Stimulated activated CD4-positive, alpha-beta T cell treated with anti-CD3 and anti-CD28 coated beads, TNF-alpha, amount 100 ng/mL, for 4 hours (primary cell): ENCODE measurements around the gene ARHGEF40.

Source experiments
- DNase-seq, 3 experiments: peaks; one replicate each; pipeline ENCODE4 v3.0.0-alpha.2; 2020; ENCODE audit warnings: low read depth in 3 of 3

ARHGEF40 gene

GRCh38 chr14:21081521-21082142, 11.5 kb downstream of the ARHGEF40 start:
- no peak for DNase-seq

- DNase-seq, result no peak
These were observed 13.6 kb downstream of the ARHGEF40 start for GRCh38 chr14:21083565-21084325.

- no peak for DNase-seq
These were observed 14.3 kb downstream of the ARHGEF40 start for GRCh38 chr14:21084396-21084795.

- no peak for DNase-seq
These were observed 15.1 kb downstream of the ARHGEF40 start for GRCh38 chr14:21084998-21085853.

GRCh38 chr14:21086908-21087293, 16.8 kb downstream of the ARHGEF40 start:
- DNase-seq, result no peak

GRCh38 chr14:21087294-21088091, 17.4 kb downstream of the ARHGEF40 start:
- DNase-seq, result no peak

- DNase-seq, result no peak
These were observed 18.6 kb downstream of the ARHGEF40 start for GRCh38 chr14:21088687-21089086.

- no peak for DNase-seq
These were observed 19.2 kb downstream of the ARHGEF40 start for GRCh38 chr14:21089271-21089670.

GRCh38 chr14:21089877-21090193, 19.7 kb downstream of the ARHGEF40 start:
- DNase-seq, result no peak

- DNase-seq, result no peak
These were observed 20.3 kb downstream of the ARHGEF40 start for GRCh38 chr14:21090194-21090939.

- no peak for DNase-seq
These were observed 21.0 kb downstream of the ARHGEF40 start for GRCh38 chr14:21090940-21091663.

GRCh38 chr14:21091821-21092272, 21.7 kb downstream of the ARHGEF40 start:
- no peak for DNase-seq

GRCh38 chr14:21092273-21093011, 22.3 kb downstream of the ARHGEF40 start:
- DNase-seq, result peak; percentile 83 to 91 (median 85)

- DNase-seq, result no peak
These were observed 22.9 kb downstream of the ARHGEF40 start for GRCh38 chr14:21093018-21093417.

- no peak for DNase-seq
These were observed 23.9 kb downstream of the ARHGEF40 start for GRCh38 chr14:21093769-21094681.

GRCh38 chr14:21095430-21096205, 25.5 kb downstream of the ARHGEF40 start:
- DNase-seq, result no peak

- DNase-seq, result no peak
These were observed 26.3 kb downstream of the ARHGEF40 start for GRCh38 chr14:21096438-21096837.
